Activated CD4-positive, alpha-beta T cell treated with anti-CD3 and anti-CD28 coated beads, Interleukin-2, amount 50 U/mL, for 1 hour (primary cell): ENCODE measurements around the gene EYA2.

ENCODE experiments used
- DNase-seq: peaks from one replicate; pipeline ENCODE4 v3.0.0-alpha.2; 2020

EYA2 gene

DNA sequence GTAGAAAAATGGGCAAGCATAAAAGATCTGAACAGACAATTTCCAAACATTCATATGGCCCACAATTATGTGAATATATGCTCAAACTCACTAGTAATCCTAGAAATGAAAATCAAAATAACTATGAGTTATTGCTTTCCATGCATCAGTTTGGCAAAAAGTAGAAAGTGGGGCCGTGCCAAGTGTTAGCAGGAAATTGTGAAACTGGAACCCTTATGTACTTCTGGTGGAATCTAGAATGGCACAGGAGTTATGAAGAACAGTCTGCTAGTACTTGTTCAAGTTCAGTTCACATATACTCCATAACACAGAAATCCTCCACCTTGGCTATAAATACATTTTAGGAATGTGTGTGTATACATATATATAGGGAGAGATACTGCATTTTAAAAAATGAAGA is 89.8 kb downstream of the EYA2 start:
- DNase-seq: no peak

DNA sequence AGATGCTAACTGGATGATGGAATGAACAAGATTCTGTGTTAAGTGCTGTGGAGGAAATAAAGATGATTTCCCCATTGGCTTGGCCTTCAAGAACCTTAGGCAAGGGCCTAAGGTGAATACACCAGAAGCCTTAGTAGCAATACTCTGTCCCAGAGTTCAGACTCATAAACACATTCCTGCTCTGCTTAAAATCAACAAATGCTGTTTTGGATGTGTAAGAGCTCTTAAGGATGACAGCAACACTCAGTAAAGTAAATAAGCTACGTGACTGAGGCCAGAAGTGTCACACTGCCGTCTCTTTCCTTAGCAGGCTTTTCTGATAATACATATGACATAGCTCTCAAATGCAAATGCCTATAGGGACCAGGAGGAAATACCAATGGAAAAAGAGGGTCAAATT is 90.6 kb downstream of the EYA2 start:
- no peak for DNase-seq

DNA sequence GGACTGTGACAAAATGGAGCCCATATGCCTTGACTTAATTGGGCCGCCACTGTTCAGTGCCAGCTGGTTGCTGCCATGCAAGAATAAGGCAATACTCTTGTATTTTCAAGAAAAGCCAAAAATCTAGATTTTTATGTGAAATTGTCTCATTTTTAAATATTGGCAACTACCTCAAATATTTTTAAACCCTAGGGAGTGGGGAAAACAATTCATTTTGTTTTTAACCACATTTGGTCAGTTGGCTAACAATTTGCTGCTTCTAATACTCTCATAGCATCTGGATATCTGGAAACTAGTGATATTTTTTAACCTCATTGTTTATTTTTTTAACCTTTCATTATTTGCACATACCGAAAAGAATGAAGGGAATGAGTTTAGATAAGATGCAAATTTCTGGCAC is 91.0 kb downstream of the EYA2 start:
- DNase-seq: no peak

DNA sequence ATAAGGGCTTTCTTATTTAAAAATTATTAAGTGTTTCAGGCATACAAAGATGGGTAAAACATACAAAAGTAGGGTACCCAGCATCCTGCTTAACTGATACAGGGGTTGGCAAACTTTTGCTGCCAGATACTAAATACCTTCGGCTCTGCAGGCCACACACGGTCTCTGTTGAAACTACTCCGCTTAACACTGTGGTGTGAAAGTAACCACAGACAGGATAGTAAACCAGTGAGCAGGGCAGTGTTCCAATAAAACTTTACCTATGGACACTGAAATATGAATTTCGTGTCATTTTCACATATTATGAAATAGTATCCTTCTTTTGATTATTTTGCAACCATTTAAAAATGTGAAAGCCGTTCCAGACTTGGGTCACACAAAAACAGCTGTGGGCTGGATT is 92.4 kb downstream of the EYA2 start:
- DNase-seq: no peak

DNA sequence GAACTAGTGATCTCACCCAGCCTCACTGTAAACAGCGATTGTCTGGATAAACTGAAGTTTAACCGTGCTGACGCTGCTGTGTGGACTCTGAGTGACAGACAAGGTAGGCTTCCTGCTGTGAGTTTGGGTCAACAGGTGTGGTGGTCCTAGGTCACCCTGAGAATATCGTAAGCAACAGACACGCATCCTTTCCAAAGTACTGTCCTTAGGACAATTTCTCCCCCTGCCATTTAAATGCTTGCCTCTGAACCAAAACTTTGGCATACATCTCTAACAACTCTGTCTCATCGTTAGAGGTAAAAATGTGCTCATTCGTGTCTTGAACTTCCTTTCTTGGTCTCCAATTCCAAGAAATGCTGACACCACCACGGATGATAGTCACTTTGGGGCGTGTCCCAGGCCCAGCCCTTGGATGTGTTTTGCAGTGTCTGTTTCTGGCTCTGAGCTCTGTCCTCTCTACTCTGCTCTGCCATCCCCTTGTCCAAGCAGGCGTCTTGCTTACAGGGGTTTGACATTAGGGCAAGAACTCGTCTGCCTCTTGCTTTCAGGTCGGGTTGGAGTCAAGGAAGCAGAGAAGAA is 95.5 kb downstream of the EYA2 start:
- DNase-seq: no peak

DNA sequence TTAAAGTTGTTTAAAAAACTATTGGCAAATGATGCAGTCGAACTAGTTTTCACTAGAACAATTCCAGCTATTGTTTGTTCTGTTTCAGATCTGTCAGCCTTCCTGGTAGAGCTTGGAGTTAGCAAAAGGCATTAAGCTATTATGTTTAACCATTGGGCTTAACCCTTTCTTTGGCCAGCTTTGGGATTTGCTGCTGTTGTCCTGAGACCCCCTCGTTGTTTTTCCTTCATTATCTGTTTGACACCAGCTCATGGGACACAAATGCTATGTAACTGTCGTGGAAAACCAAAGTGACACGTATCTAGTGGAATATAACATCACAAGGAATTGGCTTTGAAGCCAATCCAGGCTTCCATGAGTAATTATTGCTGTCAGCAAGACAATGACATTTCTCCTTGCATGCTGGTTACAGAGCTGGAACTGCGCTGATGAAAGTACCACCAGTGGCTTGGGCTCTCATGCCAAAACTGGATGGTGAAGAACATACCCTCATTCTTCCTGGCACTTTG is 96.0 kb downstream of the EYA2 start:
- DNase-seq: no peak

DNA sequence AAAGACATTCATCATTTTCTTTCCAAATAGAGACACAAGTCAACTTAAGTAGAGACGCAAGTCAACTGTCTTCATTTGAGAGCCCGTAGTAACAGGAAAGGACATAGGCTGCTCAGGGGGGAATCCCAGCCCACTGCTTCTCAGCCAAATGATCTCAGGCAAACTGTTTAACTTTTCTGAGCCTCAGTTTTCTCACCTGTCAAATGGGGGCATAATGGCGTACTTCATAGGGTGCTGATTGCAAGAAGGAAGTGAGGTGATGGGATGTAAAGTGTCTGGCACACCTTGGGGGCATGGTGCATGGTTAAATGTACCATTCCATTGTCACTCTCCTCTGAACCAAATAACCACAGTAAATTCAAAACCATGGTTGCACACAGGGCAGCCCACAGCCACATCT is 96.5 kb downstream of the EYA2 start:
- no peak for DNase-seq

DNA sequence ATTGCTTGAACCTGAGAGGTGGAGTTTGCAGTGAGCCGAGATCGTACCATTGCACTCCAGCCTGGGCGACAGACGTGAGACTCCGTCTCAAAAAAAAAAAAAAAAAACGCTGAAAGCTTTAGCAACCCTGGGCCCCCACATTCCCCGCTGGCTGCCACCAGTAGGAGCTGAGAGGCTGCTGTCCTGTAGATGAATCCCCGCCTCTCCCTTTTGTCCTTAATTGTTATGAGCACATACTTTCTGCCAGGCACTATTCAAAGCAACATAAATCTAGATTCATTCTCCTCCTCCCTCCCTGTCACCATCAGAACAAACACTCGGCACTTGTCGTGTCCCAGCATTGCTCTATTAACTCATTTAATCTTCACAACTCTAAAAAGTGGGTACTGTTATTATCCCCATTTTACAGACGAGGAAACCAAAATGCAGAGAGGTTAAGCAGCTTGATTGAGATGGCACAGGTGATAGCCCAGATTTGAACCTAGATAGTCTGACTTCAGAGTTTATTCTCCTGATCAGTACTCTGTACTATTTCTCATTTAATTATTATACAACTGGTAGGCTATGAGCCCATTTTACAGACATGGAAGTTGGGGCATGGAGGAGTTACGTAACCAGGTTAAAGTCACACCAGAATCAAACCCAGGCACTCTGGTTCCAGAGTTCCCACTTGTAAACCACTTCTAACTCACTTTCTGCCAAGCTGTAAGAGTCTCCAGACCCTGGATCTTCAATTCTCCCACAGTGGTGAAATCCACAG is 97.4 kb downstream of the EYA2 start:
- no peak for DNase-seq

DNA sequence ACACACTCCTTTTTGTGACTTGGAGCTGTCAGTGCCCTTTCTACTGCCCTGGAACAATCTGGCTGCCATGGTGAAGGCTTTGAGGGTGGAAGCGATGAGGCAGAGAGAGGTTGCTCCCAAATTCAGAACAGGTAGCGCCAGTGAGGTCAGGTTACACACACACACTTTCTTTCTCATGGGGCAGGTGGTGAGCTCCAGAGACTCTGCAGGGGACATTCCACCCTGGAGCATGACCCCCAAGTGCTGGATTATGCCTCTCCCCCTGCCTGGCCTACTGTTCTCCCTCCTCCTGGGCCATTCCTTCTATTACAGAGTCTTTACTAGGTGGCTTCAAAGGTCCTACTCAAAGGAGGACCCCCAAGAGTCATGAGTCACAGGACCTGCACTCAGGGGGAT is 98.0 kb downstream of the EYA2 start:
- no peak for DNase-seq

DNA sequence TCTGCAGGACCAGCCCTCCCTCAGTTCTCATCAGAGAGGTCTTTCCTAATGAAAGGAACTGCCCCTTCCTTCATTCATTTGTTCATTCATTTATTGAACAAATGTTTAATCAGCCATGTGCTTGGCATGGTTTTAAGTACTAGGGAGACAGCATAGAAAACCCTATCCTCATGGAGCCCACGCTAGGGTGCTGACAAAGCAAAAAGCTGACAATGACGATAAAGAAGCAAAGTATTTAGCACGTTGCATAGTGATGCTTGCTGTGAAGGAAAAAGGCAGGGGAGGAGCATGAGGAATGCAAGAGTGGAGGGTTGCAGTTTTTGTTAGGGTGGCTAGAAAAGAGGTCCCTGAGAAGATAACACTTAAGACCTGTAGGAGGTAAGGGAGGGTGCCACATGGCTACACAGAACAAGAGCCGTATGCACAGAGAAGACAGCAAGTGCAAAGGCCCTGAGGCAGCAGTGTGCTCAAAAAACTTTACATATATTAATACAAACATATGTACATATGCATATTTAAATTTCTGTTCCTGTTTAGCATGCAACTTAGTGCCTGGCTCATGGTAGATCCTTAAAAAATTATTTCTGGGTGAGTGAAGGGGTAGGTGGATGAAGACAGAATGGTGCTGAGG is 98.9 kb downstream of the EYA2 start:
- no peak for DNase-seq

DNA sequence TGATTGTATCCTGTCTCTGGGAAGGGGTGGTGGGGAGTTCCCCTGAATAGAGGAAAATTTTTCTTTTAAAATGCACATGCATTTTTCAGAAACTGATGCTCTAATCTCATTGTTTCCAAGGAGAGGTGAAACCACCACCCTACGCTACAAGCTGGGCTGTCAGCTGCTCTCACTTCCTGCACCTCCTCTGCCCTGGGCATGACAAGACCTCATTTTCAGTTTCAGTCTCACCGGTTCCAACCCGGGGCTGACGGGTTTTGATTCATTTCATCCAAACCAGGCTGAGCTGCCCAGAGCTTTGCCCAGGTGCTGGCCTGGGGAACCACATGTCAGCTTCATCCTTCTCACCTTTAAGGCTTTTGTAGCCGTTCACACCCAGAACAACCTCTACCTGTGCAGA is 99.7 kb downstream of the EYA2 start:
- no peak for DNase-seq

DNA sequence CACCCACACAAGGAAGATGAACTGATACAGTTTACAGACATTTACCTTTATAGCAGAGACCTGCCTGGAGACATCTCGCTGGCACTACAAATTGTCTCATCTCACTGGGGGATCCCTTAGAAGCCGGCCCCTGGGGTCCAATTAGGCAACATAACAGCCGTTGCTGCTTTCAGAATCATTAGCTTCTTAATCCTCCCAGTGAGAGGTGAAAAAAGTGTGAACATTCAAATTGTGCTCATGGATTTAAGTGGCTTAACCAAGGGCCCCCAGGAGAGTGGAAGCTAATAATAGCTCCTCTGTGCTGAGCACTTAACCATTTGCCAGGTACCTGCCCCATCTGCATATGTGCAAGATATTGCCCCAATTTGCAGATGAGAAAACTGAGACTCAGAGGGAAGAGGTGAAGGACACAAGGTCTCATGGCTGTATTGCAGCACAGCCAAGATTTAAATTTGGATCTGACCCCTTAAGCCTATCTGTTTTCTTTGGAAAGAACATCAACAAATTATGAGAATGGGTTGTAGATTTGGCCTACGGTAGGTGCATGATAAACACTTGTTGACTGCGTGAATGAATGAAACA is 101.0 kb downstream of the EYA2 start:
- DNase-seq: no peak

DNA sequence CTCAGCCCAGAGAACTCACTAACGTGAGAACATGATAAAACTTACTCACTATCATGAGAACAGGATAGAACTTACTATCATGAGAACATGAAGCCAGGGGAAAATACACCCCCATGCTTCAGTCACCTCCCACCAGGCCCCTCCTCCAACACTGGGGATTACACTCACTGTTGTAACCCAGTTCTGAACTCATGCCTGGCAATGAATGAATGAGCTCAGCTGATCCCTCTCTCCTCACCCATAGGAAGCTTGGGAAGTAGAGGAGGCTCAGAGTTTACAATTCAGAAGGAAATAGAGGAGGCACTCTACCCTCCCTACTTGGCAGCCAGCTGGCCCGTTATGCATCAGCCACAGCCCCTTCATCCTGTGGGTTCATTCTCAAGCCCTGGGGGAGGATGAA is 102.5 kb downstream of the EYA2 start:
- no peak for DNase-seq

DNA sequence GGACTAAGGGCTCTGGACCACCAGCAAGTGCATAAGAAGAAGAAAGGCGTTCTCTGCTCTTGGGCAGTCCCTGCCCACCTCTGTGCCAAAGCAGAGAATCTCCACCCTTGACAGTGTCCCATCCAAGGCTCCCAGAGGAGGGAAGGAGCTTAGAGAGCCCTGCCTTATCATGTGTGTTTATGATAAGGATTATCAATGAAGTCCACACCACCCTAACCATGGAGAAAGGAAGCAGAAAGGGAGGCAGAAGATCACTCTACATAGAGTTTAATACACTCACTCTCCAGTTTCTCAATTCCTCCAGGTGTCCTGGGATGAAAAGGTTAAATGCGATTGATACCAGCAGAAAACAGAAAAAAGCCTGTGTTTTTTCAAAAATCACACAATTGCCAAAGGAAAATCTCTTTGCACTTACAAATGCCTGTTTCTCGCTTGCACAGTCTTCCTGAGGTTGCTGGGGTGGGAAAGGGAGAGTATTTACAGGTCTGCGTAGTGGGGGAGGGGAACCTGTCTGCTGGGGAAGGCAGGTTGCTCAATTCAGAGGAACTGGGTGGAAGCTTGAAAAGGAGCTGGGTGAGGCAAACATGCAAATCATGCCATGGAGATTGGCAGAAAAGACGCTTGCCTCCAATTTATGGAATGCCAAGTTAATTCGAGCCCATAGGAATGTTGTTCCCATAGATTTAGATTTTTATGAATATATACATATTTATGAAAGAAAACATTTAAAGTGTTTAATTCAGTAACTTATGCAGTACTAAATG is 104.0 kb downstream of the EYA2 start:
- DNase-seq: no peak

DNA sequence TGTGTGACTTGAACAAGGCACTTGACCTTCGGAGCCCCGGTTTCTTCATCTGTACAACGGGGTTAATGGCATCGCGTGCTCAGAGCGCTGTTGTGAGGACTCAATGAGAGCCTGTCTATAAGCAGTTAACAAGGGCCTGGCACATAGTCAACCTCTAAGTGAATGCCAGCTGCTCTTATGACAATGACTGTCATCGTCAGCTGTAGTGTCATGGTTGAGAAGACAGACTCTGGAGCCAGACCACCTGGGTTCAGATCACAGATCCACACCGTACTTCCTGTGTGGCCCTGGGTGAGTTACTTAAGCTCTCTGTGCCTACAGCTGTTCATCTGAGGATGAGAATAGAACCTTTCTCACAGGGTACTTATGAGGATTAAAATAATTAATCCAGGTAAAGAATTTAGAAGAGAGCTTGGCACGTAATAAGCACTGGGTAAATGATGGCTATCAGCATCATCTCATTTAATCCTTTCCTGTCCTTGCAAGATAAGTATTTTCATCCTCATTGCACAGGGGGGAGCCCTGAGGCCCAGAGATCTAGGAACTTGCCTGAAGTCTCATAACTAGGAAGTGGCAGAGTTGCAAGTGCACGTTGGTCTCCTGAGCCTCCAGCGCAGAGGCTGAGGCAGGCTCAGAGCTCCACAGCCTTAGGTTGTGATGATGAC is 105.3 kb downstream of the EYA2 start:
- DNase-seq: no peak

DNA sequence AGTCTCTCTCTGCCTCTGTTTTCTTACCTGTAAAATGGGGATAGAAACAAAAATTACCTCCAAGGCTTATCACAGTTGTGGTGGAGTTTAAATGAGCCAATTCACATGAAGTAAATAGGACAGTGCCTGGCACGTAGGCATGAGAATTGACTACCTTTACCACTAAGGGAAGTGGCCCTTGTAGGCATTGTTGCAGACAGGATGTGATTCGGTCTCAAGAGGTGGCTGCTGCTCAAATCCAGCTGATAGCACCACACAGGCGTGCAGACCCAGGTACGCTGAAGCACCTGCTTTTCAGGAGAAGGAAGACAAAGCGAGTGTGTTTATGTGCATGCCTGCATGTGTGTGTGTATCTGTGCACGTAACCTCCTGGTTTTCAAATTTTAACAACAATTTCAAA is 108.6 kb downstream of the EYA2 start:
- no peak for DNase-seq

DNA sequence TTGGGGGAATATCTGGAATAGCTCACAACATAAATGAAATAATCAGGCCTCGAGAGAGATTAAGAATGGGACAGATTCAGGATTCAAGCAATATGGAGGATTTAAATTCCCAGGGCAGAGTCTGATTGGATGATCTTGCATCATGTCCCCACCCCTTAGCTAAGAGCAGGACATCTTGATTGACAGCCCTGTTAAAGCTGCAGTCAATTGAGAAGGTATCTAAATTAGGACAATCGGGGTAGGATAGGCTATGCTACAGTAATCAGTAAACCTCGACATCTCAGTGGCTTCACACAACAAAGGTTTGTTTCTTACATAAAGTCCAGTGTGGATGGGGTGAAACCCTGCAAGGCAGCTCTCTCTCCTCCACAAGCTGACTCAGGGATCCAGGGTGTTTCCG is 109.5 kb downstream of the EYA2 start:
- no peak for DNase-seq

DNA sequence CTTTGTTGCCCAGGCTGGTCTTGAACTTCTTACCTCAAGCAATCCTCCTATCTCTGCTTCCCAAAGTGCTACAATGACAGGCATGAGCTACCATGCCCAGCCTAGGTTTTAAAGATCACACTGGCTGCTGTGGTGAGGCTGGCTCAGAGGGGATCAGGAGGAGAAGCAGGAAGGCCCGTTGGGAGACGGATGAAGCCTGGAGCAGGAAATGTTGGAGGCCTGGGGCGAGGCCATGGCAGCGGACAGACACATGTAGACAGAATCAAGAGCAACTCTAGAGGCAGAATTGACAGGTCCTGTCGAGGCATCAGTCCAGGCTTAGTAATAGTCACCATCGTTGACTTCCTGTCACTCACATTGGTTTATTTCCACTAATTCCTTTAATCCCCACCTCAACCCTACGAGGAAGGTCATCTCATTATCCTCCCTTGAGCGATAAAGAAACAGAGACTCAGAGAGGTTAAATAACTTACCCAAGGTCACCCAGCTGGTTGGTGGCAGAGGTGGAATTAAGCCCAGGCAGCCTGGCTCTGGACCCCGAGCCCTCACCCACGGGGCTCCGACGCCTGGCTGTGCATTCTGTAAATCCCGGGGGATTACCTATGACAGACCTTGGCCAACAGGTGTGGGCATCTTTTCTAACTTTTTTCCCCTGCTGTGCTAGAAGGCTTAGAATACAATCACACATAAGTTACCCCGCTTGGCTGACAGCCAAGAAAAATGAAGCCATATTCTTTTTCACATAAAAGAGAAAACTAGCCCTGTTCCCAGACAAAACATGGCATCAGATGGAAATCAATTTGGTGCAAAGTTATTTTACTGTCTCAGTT is 113.4 kb downstream of the EYA2 start:
- DNase-seq: no peak

DNA sequence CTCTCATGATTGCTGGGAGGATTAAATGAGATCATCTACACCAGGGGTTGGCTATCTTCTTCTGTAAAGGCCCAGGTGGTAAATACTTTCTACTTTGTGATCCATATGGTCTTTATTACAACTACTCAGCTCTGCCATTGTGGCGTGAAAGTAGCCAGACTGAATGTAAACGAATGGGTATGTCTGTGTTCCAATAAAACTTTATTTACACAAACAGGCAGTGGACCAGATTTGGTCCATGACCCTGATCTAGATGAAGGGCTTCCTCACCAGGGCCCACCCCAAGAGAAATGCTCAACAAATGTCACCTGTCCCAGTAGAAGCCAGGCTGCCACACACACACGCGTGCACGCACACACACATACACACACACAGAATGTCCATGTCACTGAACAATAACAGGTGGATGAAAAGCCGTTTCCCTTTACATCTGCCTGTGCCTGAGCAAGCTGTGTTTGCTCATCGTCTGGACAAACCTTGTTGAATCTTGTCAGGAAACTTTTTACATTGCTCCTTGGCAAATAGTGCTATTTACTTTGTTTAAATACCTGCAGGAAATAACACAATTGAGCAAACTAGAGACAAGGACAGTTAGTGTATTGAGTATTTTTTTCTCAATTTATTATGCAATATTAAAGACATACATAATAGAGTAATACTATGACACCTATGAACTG is 114.3 kb downstream of the EYA2 start:
- no peak for DNase-seq

DNA sequence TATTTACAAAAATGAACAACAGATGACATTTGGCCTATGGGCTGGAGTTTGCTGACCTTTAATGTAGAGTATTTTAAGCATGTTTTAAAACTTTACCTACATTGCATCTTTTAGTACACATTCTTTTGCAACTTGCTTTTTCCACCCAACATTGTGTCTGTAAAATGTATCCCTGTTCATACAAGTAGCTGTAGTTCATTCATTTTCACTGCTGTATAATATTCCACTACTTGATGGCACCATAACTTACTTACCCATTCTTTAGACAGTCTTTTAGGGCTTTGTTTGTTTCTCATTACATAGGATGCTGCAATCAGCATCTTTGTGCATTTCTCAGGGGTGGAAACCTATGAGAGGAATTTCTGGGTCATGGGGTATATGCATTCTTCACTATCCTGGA is 115.1 kb downstream of the EYA2 start:
- no peak for DNase-seq

DNA sequence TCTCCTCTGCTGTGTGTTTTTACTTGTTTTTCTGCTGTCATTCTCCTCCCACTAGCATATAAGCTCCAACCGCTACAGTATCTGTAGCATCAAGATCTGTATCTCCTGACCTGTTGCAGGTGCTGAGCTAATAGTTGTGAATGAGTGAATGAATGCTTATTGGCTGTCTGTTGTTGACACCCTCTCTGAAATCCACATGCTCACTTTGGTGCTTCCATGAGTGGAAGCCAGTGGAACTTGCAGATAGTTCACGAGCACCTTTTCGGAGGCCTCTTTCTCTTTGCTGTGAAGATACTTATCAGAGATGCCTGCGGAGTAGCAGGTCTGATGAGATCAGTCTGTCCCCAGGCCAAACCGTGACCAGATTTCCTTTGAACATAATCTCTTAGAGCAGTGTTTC is 117.3 kb downstream of the EYA2 start:
- DNase-seq: no peak
